Measurements from ENCODE around the gene BTF3. TPM values are rescaled to one million over a fixed set of nuclear protein-coding genes. Genes with fewer than 3 reads are reported as not detected.

BTF3 gene
- total RNA-seq, 4 donors from 2014 or later: 423 to 586 (median 532) TPM

DNA sequence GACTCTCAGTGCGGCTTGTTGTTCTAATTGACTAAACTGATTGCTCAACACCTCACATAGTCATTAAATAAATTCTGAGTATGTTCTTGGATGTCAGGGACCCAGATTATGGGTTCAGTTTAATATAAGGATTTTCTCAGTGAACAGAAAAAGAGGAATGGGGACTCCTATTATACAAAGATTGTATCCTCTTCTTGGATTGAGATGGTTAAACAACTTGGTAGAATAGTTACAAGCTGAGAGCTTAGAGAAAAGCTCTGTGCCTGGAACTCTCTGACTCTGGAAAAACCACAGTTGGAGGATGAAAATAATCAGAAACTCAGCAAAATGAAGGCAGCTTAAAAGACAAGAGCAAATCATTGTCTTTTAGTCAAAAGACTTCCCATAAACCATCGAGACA lies 36.7 kb downstream of the BTF3 start:
- ATAC-seq: no peak
- WGBS, 2 donors (ENCODE audit: low coverage in 1 of 2): 94 to 97% methylated on average over 2 of the region's 2 CpGs
- Histone ChIP-seq H3K27ac (no peak overlapping the region), H3K27me3 (no peaks in the 10 kb centered on the region), H3K9me3 (no peaks in the 10 kb centered on the region), H3K4me3 (no peak overlapping the region), H3K36me3 (no peaks in the 10 kb centered on the region), H3K4me1 (no peaks in the 10 kb centered on the region)
- TF ChIP-seq, protein P1, sequence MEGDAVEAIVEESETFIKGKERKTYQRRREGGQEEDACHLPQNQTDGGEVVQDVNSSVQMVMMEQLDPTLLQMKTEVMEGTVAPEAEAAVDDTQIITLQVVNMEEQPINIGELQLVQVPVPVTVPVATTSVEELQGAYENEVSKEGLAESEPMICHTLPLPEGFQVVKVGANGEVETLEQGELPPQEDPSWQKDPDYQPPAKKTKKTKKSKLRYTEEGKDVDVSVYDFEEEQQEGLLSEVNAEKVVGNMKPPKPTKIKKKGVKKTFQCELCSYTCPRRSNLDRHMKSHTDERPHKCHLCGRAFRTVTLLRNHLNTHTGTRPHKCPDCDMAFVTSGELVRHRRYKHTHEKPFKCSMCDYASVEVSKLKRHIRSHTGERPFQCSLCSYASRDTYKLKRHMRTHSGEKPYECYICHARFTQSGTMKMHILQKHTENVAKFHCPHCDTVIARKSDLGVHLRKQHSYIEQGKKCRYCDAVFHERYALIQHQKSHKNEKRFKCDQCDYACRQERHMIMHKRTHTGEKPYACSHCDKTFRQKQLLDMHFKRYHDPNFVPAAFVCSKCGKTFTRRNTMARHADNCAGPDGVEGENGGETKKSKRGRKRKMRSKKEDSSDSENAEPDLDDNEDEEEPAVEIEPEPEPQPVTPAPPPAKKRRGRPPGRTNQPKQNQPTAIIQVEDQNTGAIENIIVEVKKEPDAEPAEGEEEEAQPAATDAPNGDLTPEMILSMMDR (IDR thresholded peaks at IDR 0.05): no peak
- no peak for TF ChIP-seq POLR2A (IDR thresholded peaks at IDR 0.05)
- TF ChIP-seq POLR2AphosphoS5 (IDR thresholded peaks at IDR 0.05): no peak
- TF ChIP-seq EP300 (IDR thresholded peaks at IDR 0.05): no peak

DNA sequence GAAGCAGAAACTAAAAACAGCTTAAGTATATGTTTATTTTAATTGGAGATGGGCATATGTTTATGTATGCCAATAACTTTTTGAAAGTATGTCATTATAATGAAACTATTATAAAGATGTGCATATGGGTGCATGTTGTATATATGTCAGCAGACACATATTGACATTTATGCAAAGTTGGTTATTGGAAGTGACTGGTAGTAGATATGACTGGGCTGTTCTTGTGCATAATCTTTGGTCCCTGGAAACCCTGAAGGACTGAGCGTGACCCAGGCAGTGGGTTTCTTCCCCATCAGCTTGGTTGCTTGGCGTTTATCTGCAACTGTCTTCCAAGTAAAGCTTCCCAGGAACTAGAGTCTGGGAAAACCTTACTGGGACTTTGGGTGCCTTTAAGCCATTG lies 41.5 kb downstream of the BTF3 start:
- Histone ChIP-seq H3K27me3 (no peaks in the 10 kb centered on the region), H3K4me3 (no peak overlapping the region), H3K9me3 (no peaks in the 10 kb centered on the region), H3K36me3 (no peaks in the 10 kb centered on the region), H3K4me1 (peaks cover 0 to 24% (median 4%) of the 10 kb centered on the region in 3 donors), H3K27ac (no peak overlapping the region)
- no peak for TF ChIP-seq POLR2A (IDR thresholded peaks at IDR 0.05)
- TF ChIP-seq POLR2AphosphoS5 (IDR thresholded peaks at IDR 0.05): no peak
- TF ChIP-seq, protein P1 (IDR thresholded peaks at IDR 0.05): no peak
- TF ChIP-seq EP300 (IDR thresholded peaks at IDR 0.05): no peak
- WGBS, 2 donors (ENCODE audit: low coverage in 1 of 2): 100% methylated on average over 1 to 2 of the region's 2 CpGs
- ATAC-seq: no peak

DNA sequence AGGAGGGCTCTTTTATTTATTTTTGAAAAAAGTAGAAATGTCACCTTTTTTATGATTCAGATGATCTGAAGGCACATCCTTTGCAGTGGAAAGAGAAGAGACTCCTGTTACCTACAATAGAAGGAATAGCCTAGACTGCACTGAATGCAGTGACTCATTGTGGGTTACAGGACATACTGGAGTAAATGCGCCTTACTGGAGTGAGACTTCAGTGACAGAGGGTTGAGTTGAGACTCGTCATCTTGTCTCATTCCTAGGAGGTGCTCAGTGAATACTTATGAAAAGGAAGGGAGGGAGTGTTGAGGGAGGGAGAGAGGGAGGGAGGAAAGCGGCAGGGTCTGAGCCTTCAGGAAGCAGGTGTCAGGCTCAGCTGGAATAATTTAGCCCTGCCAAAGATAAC lies 42.0 kb downstream of the BTF3 start:
- Histone ChIP-seq H3K4me1 (peaks cover 0 to 24% (median 4%) of the 10 kb centered on the region in 3 donors), H3K36me3 (no peaks in the 10 kb centered on the region), H3K27me3 (no peaks in the 10 kb centered on the region), H3K9me3 (no peaks in the 10 kb centered on the region), H3K27ac (no peak overlapping the region), H3K4me3 (no peak overlapping the region)
- WGBS, 2 donors (ENCODE audit: low coverage in 1 of 2): 55 to 90% methylated on average over 2 to 3 of the region's 3 CpGs
- no peak for ATAC-seq
- TF ChIP-seq, protein P1 (IDR thresholded peaks at IDR 0.05): no peak

DNA sequence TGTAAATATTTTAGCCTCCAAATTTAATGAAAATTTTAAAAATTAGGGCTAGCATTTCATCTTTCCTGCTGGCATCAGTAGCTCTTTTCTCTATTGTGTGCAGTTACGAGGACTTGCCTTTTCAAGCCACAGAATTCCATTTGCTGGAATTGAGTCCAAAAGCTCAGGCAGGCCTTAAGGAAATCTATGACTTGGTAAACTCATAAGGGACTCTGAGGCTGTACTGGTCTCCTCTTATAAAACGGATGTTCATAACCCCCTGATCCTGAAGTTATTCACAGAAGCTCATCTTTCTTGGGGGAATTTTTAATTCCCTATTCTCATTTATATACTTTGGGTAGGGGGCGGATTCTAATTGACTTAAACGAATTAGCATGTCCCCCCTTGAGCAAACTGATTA lies 43.8 kb downstream of the BTF3 start:
- no peaks in the 10 kb centered on the region for H3K9me3 ChIP-seq
- H3K27ac ChIP-seq: peak overlapping the region in 3 of 4 donors; percentile 55 to 69 (median 57)
- peaks cover 0 to 24% (median 4%) of the 10 kb centered on the region in 3 donors for H3K4me1 ChIP-seq
- no peak overlapping the region for H3K4me3 ChIP-seq
- 22 to 24% methylated on average over 3 of the region's 4 CpGs for whole genome bisulfite sequencing, 2 donors (ENCODE audit: low coverage in 1 of 2)
- no peak for TF ChIP-seq EP300 (IDR thresholded peaks at IDR 0.05)
- TF ChIP-seq, protein P1 (IDR thresholded peaks at IDR 0.05): no peak
- no peaks in the 10 kb centered on the region for H3K27me3 ChIP-seq
- H3K36me3 ChIP-seq: no peaks in the 10 kb centered on the region
- no peak for ATAC-seq

DNA sequence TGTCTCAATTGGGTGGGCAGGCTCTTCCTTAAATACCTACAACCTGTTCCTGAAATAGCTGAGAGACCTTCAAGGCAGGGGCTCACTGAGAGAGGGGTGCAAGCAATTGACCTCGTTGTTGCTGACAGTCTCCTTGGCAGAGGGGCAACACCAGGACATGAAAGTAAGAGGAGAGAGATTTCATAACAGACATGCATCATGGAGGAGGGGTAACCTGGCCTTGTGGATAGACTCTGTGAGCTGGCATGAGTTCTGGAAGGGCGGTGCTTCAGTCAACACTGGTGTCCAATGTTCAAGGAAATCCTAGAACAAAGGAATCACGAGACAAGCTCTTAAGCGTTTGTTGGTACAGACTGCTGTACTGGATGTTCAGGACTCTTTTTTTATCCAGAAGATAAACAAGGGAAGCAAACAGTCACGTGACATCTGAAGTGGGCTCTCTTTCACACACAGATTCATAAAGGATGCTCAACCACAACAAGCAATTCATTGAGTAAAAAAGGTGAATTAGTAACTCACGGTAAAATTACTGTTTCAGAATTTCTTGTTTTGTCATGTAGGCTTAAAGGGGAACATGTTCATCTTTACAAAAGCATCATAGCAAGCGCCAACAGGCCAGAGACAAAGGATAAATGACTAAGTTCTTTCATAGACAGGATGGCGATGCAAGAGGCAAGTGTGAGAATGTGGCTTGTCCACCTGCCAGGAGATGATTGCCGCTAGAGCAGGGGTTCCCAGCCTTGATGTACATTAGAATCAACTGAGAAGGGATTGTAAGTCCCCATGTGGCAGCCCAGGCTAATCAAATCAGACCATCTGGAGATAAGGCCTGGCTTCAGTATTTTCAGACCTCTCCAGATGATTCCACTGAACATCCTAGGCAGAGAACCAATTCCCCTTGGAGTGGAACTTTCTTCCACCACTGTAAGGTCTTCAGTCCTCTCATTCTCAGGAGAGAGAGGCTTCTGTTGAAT lies 46.5 kb downstream of the BTF3 start:
- TF ChIP-seq EP300 (IDR thresholded peaks at IDR 0.05): no peak
- no peak for TF ChIP-seq POLR2AphosphoS5 (IDR thresholded peaks at IDR 0.05)
- TF ChIP-seq, protein P1 (IDR thresholded peaks at IDR 0.05): no peak
- no peak for TF ChIP-seq POLR2A (IDR thresholded peaks at IDR 0.05)
- H3K27me3 ChIP-seq: no peaks in the 10 kb centered on the region
- ATAC-seq: no peak
- no peak overlapping the region for H3K27ac ChIP-seq
- H3K4me3 ChIP-seq: no peak overlapping the region
- no peaks in the 10 kb centered on the region for H3K9me3 ChIP-seq
- WGBS, 2 donors (ENCODE audit: low coverage in 1 of 2): 77 to 80% methylated on average over 7 to 8 of the region's 9 CpGs
- no peaks in the 10 kb centered on the region for H3K36me3 ChIP-seq
- peaks cover 0 to 24% (median 4%) of the 10 kb centered on the region in 3 donors for H3K4me1 ChIP-seq
